Measurements from ENCODE around the gene EFNA3.

Gene EFNA3

GRCh38 chr1:155044812-155045657 is 33.6 kb upstream of the EFNA3 start:
- Histone ChIP-seq H3K27ac (peak overlapping the region in 4 of 21 experiments; percentile 11 to 43 (median 29)), H3K4me3 (no peak overlapping the region)

GRCh38 chr1:155048449-155049334 is 29.9 kb upstream of the EFNA3 start:
- peak overlapping the region in 4 of 21 experiments; percentile 76 to 92 (median 86) for H3K27ac ChIP-seq
- no peak overlapping the region for H3K4me3 ChIP-seq

DNA sequence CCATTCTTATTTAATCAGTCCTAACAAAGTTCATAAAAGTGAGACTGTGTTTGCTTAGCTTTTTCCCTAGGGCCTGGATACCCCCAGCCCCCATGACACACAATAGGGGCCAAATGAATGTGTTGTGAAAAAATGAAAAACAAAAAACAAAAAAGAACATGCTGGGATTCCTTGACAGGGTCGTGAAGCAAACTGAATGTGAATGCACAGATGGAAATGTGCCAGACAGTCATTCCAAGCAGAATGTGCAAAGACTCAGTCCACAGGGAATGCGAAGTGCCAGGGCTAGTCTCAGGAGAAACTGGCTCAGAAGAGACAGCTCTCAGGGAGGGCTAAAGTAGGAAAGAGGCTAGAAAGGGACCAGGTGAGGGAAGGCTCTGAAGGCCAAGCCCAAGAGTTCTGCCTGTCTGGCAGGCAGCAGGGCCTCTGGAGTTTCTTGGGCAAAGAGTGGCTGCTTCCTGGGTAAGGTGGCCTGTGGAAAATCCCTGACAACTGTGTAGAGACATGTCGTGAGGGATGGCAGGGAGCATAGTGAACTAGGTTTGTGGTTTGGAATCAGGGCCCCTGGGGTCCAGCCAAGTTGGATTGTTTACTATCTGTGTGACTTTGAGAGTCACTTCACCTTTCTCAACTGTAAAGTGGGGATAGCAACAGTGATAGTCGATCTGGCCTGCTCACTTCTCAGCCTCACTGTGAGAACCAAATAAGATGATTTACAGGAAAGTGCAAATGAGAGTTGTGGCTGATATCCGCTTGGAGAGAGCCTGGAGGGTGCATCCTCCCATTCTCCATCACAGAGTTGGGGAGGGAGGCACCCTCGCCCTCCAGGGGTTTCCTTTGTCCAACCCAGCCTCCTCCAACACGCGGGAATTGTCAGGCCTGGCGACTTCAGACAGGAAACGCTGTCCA is 28.7 kb upstream of the EFNA3 start:
- Histone ChIP-seq H3K27ac (peak overlapping the region; percentile 31 to 97 (median 90)), H3K4me3 (peak overlapping the region; percentile 63 to 78 (median 70))

GRCh38 chr1:155050560-155051341 is 27.9 kb upstream of the EFNA3 start, which contains the start of gene ADAM15:
TSS of gene ADAM15 (plus strand) at chr1:155051316. CDS start at chr1:155051387, 71 bp downstream.
- Histone ChIP-seq H3K27ac (peak within 1 kb of the TSS; percentile 31 to 97 (median 91)), H3K4me3 (peak within 1 kb of the TSS; percentile 63 to 78 (median 70))

- Histone ChIP-seq H3K27ac (peak overlapping the region; percentile 7 to 97 (median 90)), H3K4me3 (peak overlapping the region; percentile 63 to 78 (median 70))
Observed at GRCh38 chr1:155051342-155051776, 27.3 kb upstream of the EFNA3 start.

- Histone ChIP-seq H3K27ac (peak overlapping the region; percentile 7 to 97 (median 90)), H3K4me3 (peak overlapping the region; percentile 63 to 78 (median 70))
Observed at GRCh38 chr1:155051777-155052398, 26.7 kb upstream of the EFNA3 start.

- H3K4me3 ChIP-seq: peak overlapping the region; percentile 63 to 78 (median 70)
- H3K27ac ChIP-seq: peak overlapping the region in 20 of 21 experiments; percentile 2 to 97 (median 90)
Observed at GRCh38 chr1:155052439-155053395, 25.9 kb upstream of the EFNA3 start.

GRCh38 chr1:155053531-155054105 is 25.0 kb upstream of the EFNA3 start:
- Histone ChIP-seq H3K4me3 (no peak overlapping the region), H3K27ac (peak overlapping the region in 9 of 21 experiments; percentile 3 to 92 (median 87))

DNA sequence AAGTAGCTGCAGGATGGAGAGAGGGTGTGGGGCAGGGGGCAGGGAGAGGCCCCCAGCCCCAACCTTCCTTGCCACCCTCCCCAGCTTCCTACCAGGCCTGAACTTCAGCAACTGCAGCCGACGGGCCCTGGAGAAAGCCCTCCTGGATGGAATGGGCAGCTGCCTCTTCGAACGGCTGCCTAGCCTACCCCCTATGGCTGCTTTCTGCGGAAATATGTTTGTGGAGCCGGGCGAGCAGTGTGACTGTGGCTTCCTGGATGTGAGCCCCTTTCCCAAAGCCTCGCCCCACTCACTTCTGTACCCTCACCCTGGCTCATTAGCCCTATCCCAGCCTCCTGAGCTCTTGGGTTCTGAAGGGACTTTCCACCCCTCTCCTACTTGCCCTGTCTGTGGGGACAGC is 21.5 kb upstream of the EFNA3 start:
- Histone ChIP-seq H3K27ac (no peak overlapping the region), H3K4me3 (no peak overlapping the region)

DNA sequence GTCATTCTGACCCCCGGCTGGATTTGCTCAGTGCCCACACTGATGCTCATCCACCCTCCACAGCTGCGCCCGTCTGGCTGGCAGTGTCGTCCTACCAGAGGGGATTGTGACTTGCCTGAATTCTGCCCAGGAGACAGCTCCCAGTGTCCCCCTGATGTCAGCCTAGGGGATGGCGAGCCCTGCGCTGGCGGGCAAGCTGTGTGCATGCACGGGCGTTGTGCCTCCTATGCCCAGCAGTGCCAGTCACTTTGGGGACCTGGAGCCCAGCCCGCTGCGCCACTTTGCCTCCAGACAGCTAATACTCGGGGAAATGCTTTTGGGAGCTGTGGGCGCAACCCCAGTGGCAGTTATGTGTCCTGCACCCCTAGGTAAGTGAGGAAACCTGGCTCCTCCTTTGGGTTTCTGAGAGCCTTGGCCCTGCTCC is 20.8 kb upstream of the EFNA3 start:
- Histone ChIP-seq H3K27ac (no peak overlapping the region), H3K4me3 (no peak overlapping the region)

GRCh38 chr1:155060736-155061135 is 17.9 kb upstream of the EFNA3 start:
- Histone ChIP-seq H3K27ac (no peak overlapping the region), H3K4me3 (no peak overlapping the region)

DNA sequence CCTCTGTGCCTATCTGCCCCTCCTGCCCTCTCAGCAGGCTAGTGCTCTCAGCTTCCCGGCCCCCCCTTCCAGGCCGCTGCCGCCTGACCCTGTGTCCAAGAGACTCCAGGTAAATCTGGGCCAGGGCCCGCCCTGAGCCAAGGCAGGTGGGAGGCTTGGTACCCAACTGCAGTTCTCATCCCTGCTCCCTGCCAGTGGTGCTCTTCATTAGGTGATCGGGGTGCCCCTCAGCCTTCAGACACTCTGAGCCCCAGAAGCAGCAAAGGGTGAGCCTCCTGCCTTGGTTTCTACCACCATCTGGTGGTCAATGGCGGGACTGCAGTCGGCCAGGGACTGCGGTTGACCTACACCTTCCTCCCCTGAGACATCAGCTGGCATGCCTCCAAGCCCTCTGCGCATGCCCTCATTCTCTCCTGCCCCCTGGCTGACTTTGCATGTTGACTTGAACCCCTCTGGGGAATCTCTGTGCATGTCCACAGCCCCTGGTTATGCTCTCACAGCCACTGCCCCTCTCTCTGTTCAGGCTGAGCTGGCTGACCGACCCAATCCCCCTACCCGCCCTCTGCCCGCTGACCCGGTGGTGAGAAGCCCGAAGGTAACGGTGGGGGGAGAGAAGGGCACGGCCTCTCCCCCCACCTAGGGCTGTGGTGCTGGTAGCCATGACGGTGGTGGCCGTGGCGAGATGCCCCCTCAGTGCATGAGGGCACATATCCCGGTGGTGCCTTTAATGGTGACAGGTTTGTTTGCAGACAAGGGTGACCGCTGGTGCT is 17.1 kb upstream of the EFNA3 start:
- no peak overlapping the region for H3K4me3 ChIP-seq

GRCh38 chr1:155062151-155062686 is 16.4 kb upstream of the EFNA3 start:
- peak overlapping the region in 6 of 21 experiments; percentile 26 to 86 (median 34) for H3K27ac ChIP-seq
- H3K4me3 ChIP-seq: no peak overlapping the region

More for the DNA sequence above, 17.1 kb upstream of the EFNA3 start:
- H3K27ac ChIP-seq: peak overlapping the region in 2 of 21 experiments; percentile 27 to 86

DNA sequence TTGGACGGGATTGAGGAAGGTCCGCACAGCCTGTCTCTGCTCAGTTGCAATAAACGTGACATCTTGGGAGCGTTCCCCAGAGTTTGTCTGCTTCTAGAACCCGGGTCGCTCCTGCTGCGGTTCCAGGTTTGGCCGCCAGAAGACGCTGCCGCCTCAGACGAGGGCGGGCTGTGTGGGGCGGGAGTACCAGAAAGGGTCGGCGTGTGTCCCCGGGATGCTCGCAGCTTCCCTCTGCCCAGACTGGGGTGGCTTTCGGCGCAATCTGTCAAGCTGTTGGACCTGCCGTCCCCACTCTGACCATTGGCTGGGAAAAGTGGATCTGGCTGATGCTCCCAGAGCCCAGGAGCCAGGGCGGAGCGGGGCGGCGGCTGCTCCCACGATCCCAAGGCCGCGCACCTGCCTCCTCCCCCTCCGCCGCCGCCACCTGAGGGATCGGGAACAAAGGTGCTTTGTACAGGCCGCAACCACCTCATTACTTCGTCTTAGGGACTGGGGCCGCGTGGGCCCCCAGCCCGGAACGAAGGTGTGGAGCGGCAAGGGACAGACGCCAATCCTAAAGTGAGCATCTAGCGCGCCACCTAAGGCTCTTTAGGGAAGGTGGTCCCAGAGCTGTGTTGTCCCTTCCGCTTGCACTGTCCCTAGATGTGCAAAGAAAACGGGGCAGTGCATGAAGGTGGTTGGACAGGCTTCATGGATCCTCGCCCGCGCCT is 15.8 kb upstream of the EFNA3 start:
- peak overlapping the region; percentile 73 to 93 (median 87) for H3K4me3 ChIP-seq
- peak overlapping the region in 15 of 21 experiments; percentile 16 to 94 (median 82) for H3K27ac ChIP-seq
